ENCODE results near the gene LTC4S. TPM values are rescaled to one million over a fixed set of nuclear protein-coding genes. Genes with fewer than 3 reads are reported as not detected.
"Not testable (repeated sequence)": the region's sequence is repeated elsewhere in the genome, so short reads cannot be mapped to it uniquely, and the experiment has no call there.

Gene LTC4S, protein sequence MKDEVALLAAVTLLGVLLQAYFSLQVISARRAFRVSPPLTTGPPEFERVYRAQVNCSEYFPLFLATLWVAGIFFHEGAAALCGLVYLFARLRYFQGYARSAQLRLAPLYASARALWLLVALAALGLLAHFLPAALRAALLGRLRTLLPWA
- total RNA-seq (1 to 10 TPM; 1.9 to 6.2 TPM), polyA plus RNA-seq (ENCODE audit: insufficient read length in 2 of 2) (10 to 100 TPM; 10.5 to 10.7 TPM)
- long read RNA-seq, donor 1, partial matches to known transcripts: 0 of 3 reads
- long read RNA-seq, donor 1, other reads (novel, unspliced or antisense): 0 of 3 reads
- long read RNA-seq, donor 2, partial matches to known transcripts: 0 of 1 reads
- long read RNA-seq, donor 2, other reads (novel, unspliced or antisense): 0 of 1 reads
- long read RNA-seq, donor 3, partial matches to known transcripts: 0 of 1 reads
- long read RNA-seq, donor 3, other reads (novel, unspliced or antisense): 0 of 1 reads
- long read RNA-seq, donor 4, partial matches to known transcripts: 0 of 6 reads
- long read RNA-seq, donor 4, other reads (novel, unspliced or antisense): 0 of 6 reads

DNA sequence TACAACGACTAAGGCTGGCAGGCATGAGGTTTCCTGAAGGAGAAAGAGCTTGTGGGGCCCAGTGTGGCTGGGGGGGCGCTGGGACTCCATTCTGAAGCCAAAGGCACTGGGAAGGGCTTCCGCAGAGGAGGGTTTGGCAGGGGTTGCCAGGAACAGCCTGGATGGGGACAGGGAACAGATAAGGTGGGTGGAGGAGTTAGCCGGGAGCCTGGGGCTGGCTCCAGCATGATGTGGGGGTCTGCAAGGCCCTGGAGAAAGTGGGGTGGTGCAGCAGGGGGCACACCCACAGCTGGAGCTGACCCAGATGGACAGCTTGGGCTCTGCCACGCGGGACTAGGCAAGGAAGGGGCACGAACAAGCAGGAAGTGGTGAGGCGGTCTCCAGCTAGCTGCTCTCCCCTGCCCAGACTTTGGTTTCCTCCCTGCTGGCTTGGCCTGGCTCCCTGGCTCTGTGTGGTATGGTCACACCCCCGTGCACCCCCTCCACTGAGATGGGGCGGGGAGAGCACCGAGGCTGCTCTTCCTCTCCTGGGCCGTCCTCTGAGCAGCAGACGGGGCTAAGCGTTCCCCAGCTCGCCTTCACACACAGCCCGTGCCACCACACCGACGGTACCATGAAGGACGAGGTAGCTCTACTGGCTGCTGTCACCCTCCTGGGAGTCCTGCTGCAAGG is at the start of gene LTC4S:
LTC4S (plus strand) TSS at position 519 of the 672 bp plus-strand sequence; CDS start at position 614, 95 bp downstream.
- H3K4me3 ChIP-seq (ENCODE audit: low read depth, low read length): no peak within 1 kb of the TSS
- H3K4me1 ChIP-seq (ENCODE audit: control insufficient read depth, insufficient read depth, low read length): peaks cover 39% of the 10 kb centered on the region
- H3K36me3 ChIP-seq (ENCODE audit: control insufficient read depth, insufficient read depth, low read length): peaks cover 43% of the 10 kb centered on the region
- WGBS (ENCODE audit: insufficient coverage): 44% methylated on average over 11 of the region's 19 CpGs
- H3K27me3 ChIP-seq (ENCODE audit: control insufficient read depth, insufficient read depth, low read length): no peaks in the 10 kb centered on the region
- H3K27ac ChIP-seq (ENCODE audit: low read depth, low read length): peak within 1 kb of the TSS; percentile 25
- no peaks in the 10 kb centered on the region for H3K9me3 ChIP-seq (ENCODE audit: control insufficient read depth, insufficient read depth, low read length)
- no peak for DNase-seq (ENCODE audit: low read depth in 4 of 6, low spot score in 6 of 6)

DNA sequence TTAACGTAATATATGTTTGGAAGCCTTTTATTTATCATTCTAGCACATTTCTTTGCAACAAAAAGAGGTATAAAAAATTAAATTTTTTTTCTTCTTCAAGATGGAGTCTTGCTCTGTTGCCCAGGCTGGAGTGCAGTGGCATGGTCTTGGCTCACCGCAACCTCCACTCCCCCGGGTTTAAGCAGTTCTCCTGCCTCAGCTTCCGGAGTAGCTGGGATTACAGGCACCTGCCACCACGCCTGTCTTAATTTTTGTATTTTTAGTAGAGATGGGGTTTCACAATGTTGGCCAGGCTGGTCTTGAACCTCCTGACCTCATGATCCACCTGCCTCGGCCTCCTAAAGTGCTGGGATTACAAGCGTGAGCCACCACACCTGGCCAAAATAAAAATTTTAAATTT is 49.7 kb upstream of the LTC4S start:
- not testable (repeated sequence) for H3K9me3 ChIP-seq (ENCODE audit: control insufficient read depth, insufficient read depth, low read length); H3K4me3 ChIP-seq (ENCODE audit: low read depth, low read length); DNase-seq (ENCODE audit: low read depth in 4 of 6, low spot score in 6 of 6); H3K4me1 ChIP-seq (ENCODE audit: control insufficient read depth, insufficient read depth, low read length); H3K27me3 ChIP-seq (ENCODE audit: control insufficient read depth, insufficient read depth, low read length); H3K36me3 ChIP-seq (ENCODE audit: control insufficient read depth, insufficient read depth, low read length); H3K27ac ChIP-seq (ENCODE audit: low read depth, low read length)
- 100% methylated on average over 1 of the region's 7 CpGs for WGBS (ENCODE audit: insufficient coverage)

DNA sequence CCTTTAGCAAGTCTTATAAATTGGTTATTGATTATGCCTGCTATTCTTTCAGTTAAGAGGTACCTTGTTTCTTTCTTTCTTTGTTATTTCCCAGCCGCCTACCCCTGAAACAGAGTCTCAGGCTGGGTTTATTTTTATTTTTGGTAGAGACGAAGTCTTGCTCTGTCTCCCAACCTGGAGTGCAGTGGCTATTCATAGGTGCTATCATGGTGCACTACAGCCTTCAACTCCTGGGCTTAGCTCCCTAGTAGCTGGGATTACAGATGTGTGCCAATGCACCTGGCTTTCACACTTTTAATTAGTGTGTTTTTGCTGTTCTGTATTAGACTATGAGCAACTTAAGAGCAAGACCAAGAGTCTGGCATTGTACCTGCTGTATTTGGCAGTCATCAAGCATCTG is 46.9 kb upstream of the LTC4S start:
- H3K27ac ChIP-seq (ENCODE audit: low read depth, low read length): no peak overlapping the region
- no peaks in the 10 kb centered on the region for H3K4me1 ChIP-seq (ENCODE audit: control insufficient read depth, insufficient read depth, low read length)
- peaks cover 3% of the 10 kb centered on the region for H3K36me3 ChIP-seq (ENCODE audit: control insufficient read depth, insufficient read depth, low read length)
- WGBS (ENCODE audit: insufficient coverage): 83% methylated on average over 1 of the region's 2 CpGs
- no peak for DNase-seq (ENCODE audit: low read depth in 4 of 6, low spot score in 6 of 6)
- H3K9me3 ChIP-seq (ENCODE audit: control insufficient read depth, insufficient read depth, low read length): no peaks in the 10 kb centered on the region
- H3K27me3 ChIP-seq (ENCODE audit: control insufficient read depth, insufficient read depth, low read length): no peaks in the 10 kb centered on the region
- H3K4me3 ChIP-seq (ENCODE audit: low read depth, low read length): no peak overlapping the region

DNA sequence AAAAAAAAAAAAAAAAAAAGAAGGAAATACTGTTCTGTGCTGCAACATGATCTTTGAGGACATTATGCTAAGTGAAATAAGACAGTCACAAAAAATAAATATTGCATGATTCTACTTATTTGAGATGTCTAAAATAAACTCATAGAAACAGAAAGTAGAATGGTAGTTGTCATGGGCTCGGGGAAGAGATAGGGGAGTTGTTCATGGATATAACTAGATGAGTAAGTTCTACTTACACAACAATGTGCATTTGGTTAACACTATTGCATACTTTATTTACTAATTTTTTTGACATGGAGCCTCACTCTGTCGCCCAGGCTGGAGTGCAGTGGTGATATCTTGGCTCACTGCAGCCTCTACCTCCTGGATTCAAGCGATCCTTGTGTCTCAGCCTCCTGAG is 46.0 kb upstream of the LTC4S start:
- H3K27me3 ChIP-seq (ENCODE audit: control insufficient read depth, insufficient read depth, low read length): no peaks in the 10 kb centered on the region
- H3K9me3 ChIP-seq (ENCODE audit: control insufficient read depth, insufficient read depth, low read length): no peaks in the 10 kb centered on the region
- H3K4me1 ChIP-seq (ENCODE audit: control insufficient read depth, insufficient read depth, low read length): no peaks in the 10 kb centered on the region
- 100% methylated on average over 2 of the region's 3 CpGs for WGBS (ENCODE audit: insufficient coverage)
- no peak overlapping the region for H3K27ac ChIP-seq (ENCODE audit: low read depth, low read length)
- no peak overlapping the region for H3K4me3 ChIP-seq (ENCODE audit: low read depth, low read length)
- H3K36me3 ChIP-seq (ENCODE audit: control insufficient read depth, insufficient read depth, low read length): peaks cover 3% of the 10 kb centered on the region
- DNase-seq (ENCODE audit: low read depth in 4 of 6, low spot score in 6 of 6): no peak

DNA sequence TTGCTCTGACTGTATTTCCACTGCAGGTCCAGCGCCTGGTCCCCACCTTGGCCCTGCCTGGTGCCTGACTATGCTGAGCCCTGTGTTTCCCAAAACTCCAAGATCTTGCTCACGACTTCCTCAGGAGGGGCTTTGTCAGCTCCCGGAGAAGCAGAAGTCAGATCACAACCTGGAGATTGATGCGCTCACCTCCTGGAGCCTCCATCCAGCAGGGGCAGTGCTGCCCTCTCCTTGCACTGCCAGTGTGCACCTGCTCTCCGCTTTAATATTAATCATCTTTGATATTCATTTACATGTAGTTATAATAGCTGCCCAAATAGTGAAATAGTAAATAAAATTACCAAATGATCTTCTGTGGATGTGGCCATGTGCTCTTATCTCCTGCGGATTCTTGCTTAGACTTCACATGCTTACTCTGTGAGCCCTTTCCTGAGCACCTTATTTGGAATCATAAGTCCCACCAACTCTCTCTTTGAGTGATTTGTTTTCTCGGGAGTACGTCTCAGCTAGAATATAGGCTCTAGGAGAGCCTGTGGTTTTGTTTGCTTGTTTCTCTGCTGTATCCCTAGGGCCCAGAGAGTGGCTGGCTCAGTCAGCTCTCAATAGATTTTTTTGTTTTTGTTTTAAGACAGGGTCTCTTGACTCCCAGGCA is 43.8 kb upstream of the LTC4S start:
- Histone ChIP-seq H3K36me3 (ENCODE audit: control insufficient read depth, insufficient read depth, low read length) (peaks cover 5% of the 10 kb centered on the region), H3K4me1 (ENCODE audit: control insufficient read depth, insufficient read depth, low read length) (no peaks in the 10 kb centered on the region), H3K27ac (ENCODE audit: low read depth, low read length) (no peak overlapping the region), H3K27me3 (ENCODE audit: control insufficient read depth, insufficient read depth, low read length) (no peaks in the 10 kb centered on the region), H3K9me3 (ENCODE audit: control insufficient read depth, insufficient read depth, low read length) (no peaks in the 10 kb centered on the region), H3K4me3 (ENCODE audit: low read depth, low read length) (no peak overlapping the region)
- DNase-seq (ENCODE audit: low read depth in 4 of 6, low spot score in 6 of 6): no peak
- WGBS (ENCODE audit: insufficient coverage): 80% methylated on average over 3 of the region's 8 CpGs

DNA sequence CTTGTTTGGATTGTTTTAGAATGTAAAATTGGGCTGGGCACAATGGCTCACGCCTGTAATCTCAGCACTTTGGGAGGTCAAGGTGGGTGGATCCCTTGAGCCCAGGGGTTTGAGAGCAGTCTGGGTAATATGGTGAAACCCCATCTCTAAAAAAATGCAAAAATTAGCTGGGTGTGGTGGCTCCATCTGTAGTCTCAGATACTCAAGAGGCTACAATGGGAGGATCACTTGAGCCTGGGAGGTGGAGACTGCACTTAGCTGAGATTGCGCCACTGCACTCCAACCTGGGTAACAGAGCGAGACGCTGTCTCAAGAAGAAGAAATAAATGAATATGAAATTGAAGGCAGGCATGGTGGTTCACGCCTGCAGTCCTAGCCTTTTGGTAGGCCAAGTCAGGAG is 39.8 kb upstream of the LTC4S start:
- DNase-seq (ENCODE audit: low read depth in 4 of 6, low spot score in 6 of 6): no peak
- Histone ChIP-seq H3K9me3 (ENCODE audit: control insufficient read depth, insufficient read depth, low read length) (no peaks in the 10 kb centered on the region), H3K27ac (ENCODE audit: low read depth, low read length) (no peak overlapping the region), H3K4me1 (ENCODE audit: control insufficient read depth, insufficient read depth, low read length) (no peaks in the 10 kb centered on the region), H3K4me3 (ENCODE audit: low read depth, low read length) (no peak overlapping the region), H3K27me3 (ENCODE audit: control insufficient read depth, insufficient read depth, low read length) (no peaks in the 10 kb centered on the region), H3K36me3 (ENCODE audit: control insufficient read depth, insufficient read depth, low read length) (peaks cover 6% of the 10 kb centered on the region)
- WGBS (ENCODE audit: insufficient coverage): 91% methylated on average over 4 of the region's 5 CpGs

DNA sequence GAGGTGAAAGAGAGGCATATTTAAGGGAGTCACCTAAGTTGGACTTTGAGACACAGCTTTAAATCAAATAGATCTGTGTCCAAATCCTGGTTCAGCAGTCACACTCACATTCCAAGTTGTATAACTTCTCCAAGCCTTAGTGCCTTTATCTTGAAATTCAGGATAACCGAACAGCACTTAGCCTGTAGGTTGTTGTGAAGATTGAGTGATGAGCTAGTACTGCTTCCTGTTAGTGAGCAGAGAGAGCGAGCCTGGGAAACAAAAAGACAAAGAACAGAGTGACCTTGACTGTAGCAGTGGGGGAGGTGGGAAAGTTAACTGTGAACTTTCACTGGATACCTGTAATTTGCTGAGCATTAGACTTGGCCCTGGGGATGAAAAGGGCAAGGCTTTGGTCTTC is 38.8 kb upstream of the LTC4S start:
- Histone ChIP-seq H3K27me3 (ENCODE audit: control insufficient read depth, insufficient read depth, low read length) (no peaks in the 10 kb centered on the region), H3K9me3 (ENCODE audit: control insufficient read depth, insufficient read depth, low read length) (no peaks in the 10 kb centered on the region), H3K4me1 (ENCODE audit: control insufficient read depth, insufficient read depth, low read length) (no peaks in the 10 kb centered on the region), H3K4me3 (ENCODE audit: low read depth, low read length) (no peak overlapping the region), H3K27ac (ENCODE audit: low read depth, low read length) (no peak overlapping the region), H3K36me3 (ENCODE audit: control insufficient read depth, insufficient read depth, low read length) (peaks cover 6% of the 10 kb centered on the region)
- no peak for DNase-seq (ENCODE audit: low read depth in 4 of 6, low spot score in 6 of 6)
- 45% methylated on average over 2 of the region's 2 CpGs for WGBS (ENCODE audit: insufficient coverage)

DNA sequence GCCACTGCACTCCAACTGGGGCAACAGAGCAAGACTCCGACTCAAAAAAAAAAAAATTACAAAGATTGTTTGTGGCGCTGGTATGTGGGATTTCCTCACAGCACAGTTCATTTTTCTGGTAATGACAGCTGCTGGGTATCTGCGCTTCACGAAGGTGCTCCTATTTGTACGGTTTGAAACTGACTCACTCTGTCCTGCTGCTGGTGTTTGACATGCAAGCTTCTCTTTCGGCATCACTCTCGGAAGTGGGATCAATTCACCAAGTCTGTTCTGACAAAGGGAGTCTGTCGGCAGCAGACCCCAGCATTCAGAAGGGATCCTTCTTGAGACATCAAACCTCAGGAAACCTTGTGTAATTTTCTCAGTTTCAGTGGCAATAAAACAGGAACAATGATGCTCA is 34.8 kb upstream of the LTC4S start:
- Histone ChIP-seq H3K27me3 (ENCODE audit: control insufficient read depth, insufficient read depth, low read length) (no peaks in the 10 kb centered on the region), H3K36me3 (ENCODE audit: control insufficient read depth, insufficient read depth, low read length) (peaks cover 4% of the 10 kb centered on the region), H3K4me1 (ENCODE audit: control insufficient read depth, insufficient read depth, low read length) (peaks cover 8% of the 10 kb centered on the region), H3K27ac (ENCODE audit: low read depth, low read length) (no peak overlapping the region), H3K9me3 (ENCODE audit: control insufficient read depth, insufficient read depth, low read length) (no peaks in the 10 kb centered on the region), H3K4me3 (ENCODE audit: low read depth, low read length) (no peak overlapping the region)
- WGBS (ENCODE audit: insufficient coverage): 85% methylated on average over 6 of the region's 8 CpGs
- no peak for DNase-seq (ENCODE audit: low read depth in 4 of 6, low spot score in 6 of 6)

DNA sequence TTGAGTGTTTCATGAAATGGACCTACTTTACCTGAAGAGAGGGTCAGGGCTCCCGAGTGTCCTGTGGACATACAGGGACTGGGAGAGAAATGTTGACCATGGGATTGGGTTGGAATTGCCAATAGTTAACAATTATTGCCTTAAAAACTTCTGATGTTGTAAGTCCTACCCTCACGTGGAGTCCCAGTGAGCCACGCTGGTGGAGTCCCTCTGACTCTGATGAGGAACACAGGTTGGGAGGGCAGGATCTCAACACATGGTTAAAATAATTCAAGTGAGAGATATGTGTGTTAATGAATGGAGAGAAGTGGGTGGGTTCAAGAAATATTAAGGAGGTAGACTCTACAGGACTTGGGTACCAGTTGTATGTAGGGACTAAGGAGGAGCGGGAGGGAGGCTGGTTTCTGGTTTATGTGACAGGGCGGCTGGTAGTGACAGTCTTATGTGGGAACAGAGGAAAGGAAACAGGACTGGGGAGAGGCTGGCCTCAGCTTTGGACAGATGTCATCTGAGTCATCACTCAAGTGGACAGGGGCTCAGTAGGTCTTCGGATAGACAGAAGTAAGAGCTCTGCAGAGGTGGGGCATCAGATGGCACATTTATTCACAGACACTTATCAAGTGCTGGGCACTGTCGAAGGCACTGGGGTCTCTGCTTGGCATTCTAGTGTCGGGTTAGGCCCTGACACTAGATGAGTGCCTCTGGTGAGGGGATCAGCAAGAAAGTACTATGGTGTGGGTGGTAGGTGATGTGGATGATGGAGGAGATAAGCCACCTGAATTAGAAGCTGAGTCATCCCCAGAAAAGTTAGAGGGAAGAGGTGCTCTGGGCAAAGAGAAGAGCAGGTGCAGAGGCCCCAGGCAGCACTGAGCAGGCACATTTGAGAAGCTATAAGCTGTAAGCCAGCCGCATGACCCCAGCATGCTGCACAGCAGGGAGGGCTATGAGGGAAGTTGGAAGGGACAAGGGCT is 33.9 kb upstream of the LTC4S start:
- Histone ChIP-seq H3K36me3 (ENCODE audit: control insufficient read depth, insufficient read depth, low read length) (peaks cover 4% of the 10 kb centered on the region), H3K4me3 (ENCODE audit: low read depth, low read length) (no peak overlapping the region), H3K4me1 (ENCODE audit: control insufficient read depth, insufficient read depth, low read length) (peaks cover 8% of the 10 kb centered on the region), H3K27ac (ENCODE audit: low read depth, low read length) (no peak overlapping the region), H3K27me3 (ENCODE audit: control insufficient read depth, insufficient read depth, low read length) (no peaks in the 10 kb centered on the region), H3K9me3 (ENCODE audit: control insufficient read depth, insufficient read depth, low read length) (no peaks in the 10 kb centered on the region)
- DNase-seq (ENCODE audit: low read depth in 4 of 6, low spot score in 6 of 6): no peak
- WGBS (ENCODE audit: insufficient coverage): 86% methylated on average over 9 of the region's 9 CpGs

Measured in spinal cord (tissue), 10 donors.